GM12878 (cell line): ENCODE data around the gene IMP3. TPM values are rescaled to one million over a fixed set of nuclear protein-coding genes. Genes with fewer than 3 reads are reported as not detected.

Experiments used
- ATAC-seq: fragments of 200-7000 bp; cut with Tn5 transposase; 3 replicates; pipeline ENCODE4 v1.9.1; 2020; ENCODE audit warnings: mild to moderate bottlenecking, moderate library complexity
- BruUV-seq: library from RNA; stranded (reverse); fragments of 400-500 nt; replicated peaks from 2 replicates; lab custom pipeline; 2021; lab: Mats Ljungman, UMichigan
- CTCF ChIA-PET: fragments of 300-600 bp; sonication (Branson Sonifier 250); formaldehyde crosslinking; extraction: SDS; loops from one replicate; lab custom pipeline; 2021; ENCODE audit warnings: inconsistent platforms; lab: Yijun Ruan, JAX
- POLR2A ChIA-PET: fragments of 350-600 bp; formaldehyde crosslinking; extraction: SDS; loops from one replicate; lab custom pipeline; 2021; ENCODE audit warnings: inconsistent platforms; lab: Charles Lee
- RAD21 ChIA-PET: fragments of 300-600 bp; sonication (Branson Sonifier 250); formaldehyde crosslinking; loops from one replicate; lab custom pipeline; 2023; ENCODE audit warnings: antibody characterized with exemption; ENCODE audit not compliant: unreplicated experiment; lab: Charles Lee
- SMC1A ChIA-PET: fragments of 300-600 bp; sonication (Branson Sonifier 250); formaldehyde crosslinking; loops from one replicate; lab custom pipeline; 2023; ENCODE audit not compliant: unreplicated experiment, uncharacterized antibody; lab: Charles Lee
- DNase-seq: peaks from one replicate; pipeline ENCODE4 v3.0.0-alpha.2; 2011; ENCODE audit warnings: low read depth, low spot score
- FAIRE-seq: peaks from 3 replicates; lab custom pipeline; 2011; peaks lifted over from hg19 to GRCh38; lab: Jason Lieb, UNC
- H2AFZ ChIP-seq: 2 replicates; pipeline ENCODE4 v1.6.0; 2011; ENCODE audit warnings: low read depth, low read length, control low read depth; ENCODE audit not compliant: control insufficient read depth
- H3K27ac ChIP-seq: 2 replicates; pipeline ENCODE4 v1.5.1; 2011; ENCODE audit warnings: control low read depth; ENCODE audit not compliant: control insufficient read depth, insufficient read depth
- H3K27me3 ChIP-seq, 2 experiments: replicated peaks in 1 of 2; 2 replicates each; pipeline versions ENCODE4 v1.6.0 to v1.6.1; 2011; ENCODE audit warnings: low read length in 1 of 2; ENCODE audit not compliant: control insufficient read depth in 2 of 2, insufficient read depth in 2 of 2
- H3K36me3 ChIP-seq, 2 experiments: 2 replicates each; pipeline ENCODE4 v1.5.1; 2011; ENCODE audit warnings: low read length in 1 of 2; ENCODE audit not compliant: control insufficient read depth in 2 of 2, insufficient read depth in 2 of 2
- H3K4me1 ChIP-seq: 2 replicates; pipeline ENCODE4 v1.6.1; 2011; ENCODE audit warnings: mild to moderate bottlenecking, low read length, moderate library complexity, mixed read lengths; ENCODE audit not compliant: control insufficient read depth, insufficient read depth
- H3K4me2 ChIP-seq: 2 replicates; pipeline ENCODE4 v1.6.0; 2011; ENCODE audit warnings: control low read depth; ENCODE audit not compliant: control insufficient read depth, insufficient read depth
- H3K4me3 ChIP-seq: fragments of 200-600 bp; sonication (generic); 2 replicates; pipeline ENCODE4 v1.5.1; 2016
- H3K79me2 ChIP-seq: 2 replicates; pipeline ENCODE4 v1.6.0; 2011; ENCODE audit warnings: low read length; ENCODE audit not compliant: control insufficient read depth, insufficient read depth
- H3K9ac ChIP-seq: 2 replicates; pipeline ENCODE4 v1.8.0; 2011; ENCODE audit warnings: low read length, control low read depth, mixed read lengths; ENCODE audit not compliant: control insufficient read depth, insufficient read depth
- H3K9me3 ChIP-seq: replicated peaks from 3 replicates; pipeline ENCODE4 v1.5.1; 2011; ENCODE audit warnings: mild to moderate bottlenecking, low read length; ENCODE audit not compliant: control insufficient read depth, insufficient read depth
- H4K20me1 ChIP-seq: 2 replicates; pipeline ENCODE4 v1.6.0; 2011; ENCODE audit not compliant: control insufficient read depth, insufficient read depth
- STAT3 ChIP-seq: IDR thresholded peaks from 2 replicates; pipeline ENCODE4 v1.6.1; 2011; ENCODE audit warnings: low read depth, low read length, improper control_type of control experiment
- WGBS: methylation state at CpG from one replicate; pipeline ENCODE4 v1.1.6; 2016; ENCODE audit warnings: low lambda C conversion rate; ENCODE audit not compliant: insufficient replicate concordance, insufficient coverage; ENCODE audit errors: missing lambda C conversion rate; 5-methylcytosine and 5-hydroxymethylcytosine counted together
- in situ Hi-C: fragments of 300-500 bp; cut with MboI; formaldehyde crosslinking; loops from 9 replicates; pipeline ENCODE4 v1.14.3; 2018; ENCODE audit warnings: mixed read lengths
- intact Hi-C: fragments of 100-400 bp; cut with micrococcal nuclease; formaldehyde crosslinking; loops from one replicate; pipeline ENCODE4 v1.14.2; 2022; ENCODE audit not compliant: unreplicated experiment
- polyA plus RNA-seq, 11 experiments: library from polyadenylated mRNA; depleted of rRNA in 4 of 11; unstranded in 6 of 11; stranded (reverse) in 5 of 11; fragments of >200 nt; fragmentation: Nextera tagmentation in 4 of 11; fragmentation: Illumina TruSeq in 1 of 11; extraction: Ambion mirVana in 4 of 11; extraction: Trizol in 1 of 11; gene quantifications; 1 replicate in 1 of 11; 2 replicates in 10 of 11; pipeline versions ENCODE4 v1.2.1 to v1.2.3, GENCODE V29; 2011 to 2016; ENCODE audit warnings: inconsistent platforms in 2 of 11, missing spikeins in 2 of 11, low read depth in 1 of 11
- total RNA-seq, 4 experiments: library from RNA; depleted of rRNA in 3 of 4; stranded (reverse); fragments of >200 nt in 3 of 4; fragmentation: Illumina TruSeq in 1 of 4; extraction: Trizol in 1 of 4; gene quantifications; 2 replicates each; pipeline versions ENCODE4 v1.2.1 to v1.2.3, GENCODE V29; 2013 to 2021
- TF ChIP-seq, protein P1 (sequence below): fragments of 150-350 bp; IDR thresholded peaks from 2 replicates; pipeline ENCODE4 v1.6.1; 2016; ENCODE audit warnings: low read depth, low read length

IMP3 gene
- total and polyA plus RNA-seq, 10 of the 15 experiments (the other 5 are each of a cell fraction or from before 2014, with no cell fraction given) = 13.3 to 208 (median 85.2) TPM

DNA sequence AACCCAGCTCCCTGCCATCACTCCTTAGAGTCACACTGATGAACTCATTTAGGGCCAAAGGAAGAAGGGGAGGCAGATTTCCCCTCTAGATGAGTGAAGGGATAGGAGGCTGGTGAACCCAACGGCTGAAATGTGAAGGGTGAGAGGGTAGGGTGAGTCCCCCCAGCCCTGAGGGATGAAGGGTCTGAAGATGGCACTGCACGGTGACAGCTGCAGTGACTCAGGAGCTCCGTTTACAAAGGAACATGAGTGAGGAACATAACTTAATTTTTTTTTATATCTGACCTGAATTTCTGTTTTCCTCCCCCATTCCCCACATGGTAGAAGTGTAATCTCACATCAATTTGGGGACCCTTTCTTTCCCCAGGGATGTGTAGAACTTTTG, 21.7 kb upstream of the IMP3 start:
- no peaks in the 10 kb centered on the region for H3K9me3 ChIP-seq
- POLR2A ChIA-PET = interaction anchor here (0.5 to 1.3 kb wide), 4 partner anchors 13 to 274 kb away, joined by 3 to 6 read pairs (median 4); no protein-coding TSS in a partner anchor
- 22% methylated on average over 3 of the region's 3 CpGs for WGBS

More for the DNA sequence above, 21.7 kb upstream of the IMP3 start:
- BruUV-seq = no TSS peak
- intact Hi-C loops = no loop called here
- no peak overlapping the region for H3K4me3 ChIP-seq
- ChIA-PET SMC1A (interaction anchor here (0.9 to 1.8 kb wide), 2 partner anchors 20 to 21 kb away, joined by 3 to 4 read pairs; partner anchors contain the start of gene IMP3), RAD21 (no interaction called here), CTCF (interaction anchor here (1.0 kb wide), 1 partner anchor 22 kb away, joined by 4 read pairs; the partner anchor contains the start of gene IMP3)
- ATAC-seq (no peak), DNase-seq (no peak), FAIRE-seq (no peak)
- H3K4me2 ChIP-seq = no peak overlapping the region
- H3K9ac ChIP-seq = no peak overlapping the region
- no peak overlapping the region for H2AFZ ChIP-seq
- H4K20me1 ChIP-seq = no peaks in the 10 kb centered on the region
- TF ChIP-seq, protein P1, sequence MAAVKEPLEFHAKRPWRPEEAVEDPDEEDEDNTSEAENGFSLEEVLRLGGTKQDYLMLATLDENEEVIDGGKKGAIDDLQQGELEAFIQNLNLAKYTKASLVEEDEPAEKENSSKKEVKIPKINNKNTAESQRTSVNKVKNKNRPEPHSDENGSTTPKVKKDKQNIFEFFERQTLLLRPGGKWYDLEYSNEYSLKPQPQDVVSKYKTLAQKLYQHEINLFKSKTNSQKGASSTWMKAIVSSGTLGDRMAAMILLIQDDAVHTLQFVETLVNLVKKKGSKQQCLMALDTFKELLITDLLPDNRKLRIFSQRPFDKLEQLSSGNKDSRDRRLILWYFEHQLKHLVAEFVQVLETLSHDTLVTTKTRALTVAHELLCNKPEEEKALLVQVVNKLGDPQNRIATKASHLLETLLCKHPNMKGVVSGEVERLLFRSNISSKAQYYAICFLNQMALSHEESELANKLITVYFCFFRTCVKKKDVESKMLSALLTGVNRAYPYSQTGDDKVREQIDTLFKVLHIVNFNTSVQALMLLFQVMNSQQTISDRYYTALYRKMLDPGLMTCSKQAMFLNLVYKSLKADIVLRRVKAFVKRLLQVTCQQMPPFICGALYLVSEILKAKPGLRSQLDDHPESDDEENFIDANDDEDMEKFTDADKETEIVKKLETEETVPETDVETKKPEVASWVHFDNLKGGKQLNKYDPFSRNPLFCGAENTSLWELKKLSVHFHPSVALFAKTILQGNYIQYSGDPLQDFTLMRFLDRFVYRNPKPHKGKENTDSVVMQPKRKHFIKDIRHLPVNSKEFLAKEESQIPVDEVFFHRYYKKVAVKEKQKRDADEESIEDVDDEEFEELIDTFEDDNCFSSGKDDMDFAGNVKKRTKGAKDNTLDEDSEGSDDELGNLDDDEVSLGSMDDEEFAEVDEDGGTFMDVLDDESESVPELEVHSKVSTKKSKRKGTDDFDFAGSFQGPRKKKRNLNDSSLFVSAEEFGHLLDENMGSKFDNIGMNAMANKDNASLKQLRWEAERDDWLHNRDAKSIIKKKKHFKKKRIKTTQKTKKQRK = no peak
- no peak for TF ChIP-seq STAT3
- no peaks in the 10 kb centered on the region; the same call in 1 of the 2 replicates for H3K4me1 ChIP-seq
- in situ Hi-C loops = loop anchor here (25.0 kb wide), 1 partner anchor 649 kb away; the partner anchor contains the start of gene PPCDC
- no peaks in the 10 kb centered on the region for H3K36me3 ChIP-seq
- no peaks in the 10 kb centered on the region for H3K27me3 ChIP-seq
- no peak overlapping the region for H3K27ac ChIP-seq
- no peaks in the 10 kb centered on the region for H3K79me2 ChIP-seq
